HS-5 (cell line): Measurements from ENCODE around the gene ADI1.
"Not testable (repeated sequence)": the region's sequence is repeated elsewhere in the genome, so short reads cannot be mapped to it uniquely, and the experiment has no call there.

Source experiments
- DNase-seq: peaks from one replicate; pipeline ENCODE4 v3.0.0-alpha.2; 2012; ENCODE audit warnings: low read depth

Gene ADI1

DNA sequence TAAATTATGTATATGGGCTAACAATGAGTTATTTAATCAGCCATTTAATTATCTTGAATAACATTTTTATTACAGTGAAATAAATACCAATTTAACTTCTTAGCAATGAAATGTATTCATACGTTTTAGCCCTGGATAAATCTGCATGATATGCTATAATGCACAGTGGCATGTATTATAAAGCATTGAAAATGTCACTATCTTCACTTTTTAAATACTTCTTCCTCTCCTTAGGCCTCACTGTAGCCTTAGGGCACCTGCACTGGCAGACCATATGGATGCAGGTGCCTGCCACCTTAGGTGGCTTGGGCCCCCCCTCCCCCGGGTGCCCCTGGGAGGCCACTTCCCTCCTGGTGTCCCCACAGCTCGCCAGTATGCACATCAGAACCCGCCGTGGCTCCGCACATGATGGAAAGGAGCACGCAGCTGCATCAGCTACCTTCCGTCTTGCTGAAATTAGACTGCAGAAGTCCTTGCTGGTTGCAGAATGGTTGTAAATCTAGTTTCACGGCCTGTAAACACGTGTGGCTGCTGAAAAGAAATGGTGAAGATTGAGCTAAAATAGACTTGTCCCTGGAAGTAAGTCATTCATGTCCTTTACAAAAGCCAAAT, 56.7 kb downstream of the ADI1 start:
- DNase-seq, result no peak

DNA sequence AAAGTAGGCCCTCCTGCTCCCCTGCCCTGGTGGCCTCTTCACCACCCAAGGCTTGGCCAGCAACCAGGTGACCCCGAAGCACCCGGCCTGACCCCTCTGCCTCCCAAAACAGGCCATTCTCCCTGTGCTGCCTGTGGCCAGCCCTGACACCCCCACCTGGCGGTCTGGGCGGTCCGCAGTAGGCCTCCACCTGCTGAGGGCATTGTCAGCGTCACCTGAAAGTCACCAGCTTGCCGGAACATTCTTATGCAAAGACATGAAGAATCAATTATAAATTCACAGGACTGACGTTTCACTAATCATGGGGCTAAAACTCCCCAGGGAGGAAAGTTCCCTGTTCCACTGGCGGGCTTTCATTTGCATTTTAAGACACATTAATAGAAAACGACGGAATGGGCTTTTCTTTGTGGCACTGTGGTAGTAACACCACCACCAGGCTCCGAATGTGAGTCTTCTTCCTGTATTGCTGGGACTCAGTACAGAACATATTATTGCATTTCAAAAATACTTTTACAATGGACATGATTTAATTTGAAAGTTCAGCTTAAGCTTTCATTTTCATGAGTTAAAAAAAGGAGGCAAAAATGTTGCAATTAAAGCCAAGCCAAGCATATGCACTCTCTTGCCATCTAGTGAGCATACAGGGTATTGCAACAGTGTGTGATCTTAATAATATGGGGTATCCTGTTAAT, 57.4 kb downstream of the ADI1 start:
- no peak for DNase-seq

DNA sequence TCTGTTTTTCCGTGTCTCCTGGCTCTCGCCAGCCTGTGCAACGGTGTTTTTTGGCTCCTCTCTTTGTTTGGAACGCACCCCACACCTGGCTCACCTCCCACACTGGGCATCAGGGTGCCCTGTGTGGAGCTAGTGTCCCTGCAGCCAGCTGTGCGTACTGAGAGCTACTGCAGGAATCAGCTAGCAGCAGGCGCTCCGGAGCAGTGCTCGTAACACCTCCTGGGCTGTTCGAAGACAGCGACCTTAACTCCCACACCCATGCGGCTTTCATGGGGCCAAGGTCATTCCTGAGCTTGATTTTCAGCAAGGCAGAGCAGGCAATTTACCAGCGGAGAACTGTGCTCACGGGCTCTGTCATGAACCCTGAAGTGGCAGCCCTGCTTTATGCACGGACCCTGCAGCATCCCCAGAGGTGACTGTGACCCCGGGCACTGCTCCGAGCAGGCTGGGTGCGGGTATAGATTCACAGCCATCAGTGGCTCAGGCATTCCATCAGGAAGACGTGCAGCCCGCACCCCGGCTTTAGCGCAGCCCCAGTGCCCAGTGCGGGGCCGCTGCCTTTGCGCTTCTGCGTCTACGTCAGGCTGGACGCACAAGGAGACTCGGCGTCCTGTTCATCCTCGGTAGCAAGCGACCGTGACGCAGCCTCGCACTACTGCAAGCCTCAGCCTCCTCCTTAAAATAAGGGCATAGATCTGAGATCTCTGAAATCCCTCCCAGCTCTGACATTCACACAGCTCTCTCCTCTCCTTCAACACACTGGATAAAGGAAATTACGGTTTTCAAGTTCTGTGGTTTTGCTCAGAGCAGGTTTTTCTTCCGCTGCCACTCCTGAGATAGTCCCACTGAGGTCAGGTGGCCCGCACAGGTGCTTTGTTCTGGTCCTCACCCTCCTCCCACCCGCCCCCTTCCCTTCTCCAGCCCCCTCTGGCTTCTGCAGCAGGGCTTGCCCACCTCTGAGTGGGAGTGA, 58.2 kb downstream of the ADI1 start:
- DNase-seq, result no peak

DNA sequence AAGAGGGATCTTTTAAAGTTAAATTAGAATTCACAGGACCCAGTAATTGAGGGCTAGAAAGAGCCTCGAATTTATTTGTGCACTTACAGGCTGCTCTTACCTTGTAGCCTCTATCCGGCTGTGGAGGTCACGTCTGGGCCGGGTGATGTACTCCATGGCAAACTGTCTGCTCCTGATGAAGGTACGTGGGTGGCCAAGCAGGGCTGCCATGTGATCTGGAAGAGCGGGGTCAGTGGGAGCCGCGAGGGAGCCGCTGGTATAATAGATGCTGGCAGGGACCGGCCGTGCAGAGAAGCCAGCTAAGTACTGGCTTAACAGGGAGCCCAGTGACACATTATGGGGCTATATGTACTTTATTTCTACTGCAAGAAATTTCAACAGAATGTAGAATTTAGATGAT, 59.2 kb downstream of the ADI1 start:
- DNase-seq, result no peak

DNA sequence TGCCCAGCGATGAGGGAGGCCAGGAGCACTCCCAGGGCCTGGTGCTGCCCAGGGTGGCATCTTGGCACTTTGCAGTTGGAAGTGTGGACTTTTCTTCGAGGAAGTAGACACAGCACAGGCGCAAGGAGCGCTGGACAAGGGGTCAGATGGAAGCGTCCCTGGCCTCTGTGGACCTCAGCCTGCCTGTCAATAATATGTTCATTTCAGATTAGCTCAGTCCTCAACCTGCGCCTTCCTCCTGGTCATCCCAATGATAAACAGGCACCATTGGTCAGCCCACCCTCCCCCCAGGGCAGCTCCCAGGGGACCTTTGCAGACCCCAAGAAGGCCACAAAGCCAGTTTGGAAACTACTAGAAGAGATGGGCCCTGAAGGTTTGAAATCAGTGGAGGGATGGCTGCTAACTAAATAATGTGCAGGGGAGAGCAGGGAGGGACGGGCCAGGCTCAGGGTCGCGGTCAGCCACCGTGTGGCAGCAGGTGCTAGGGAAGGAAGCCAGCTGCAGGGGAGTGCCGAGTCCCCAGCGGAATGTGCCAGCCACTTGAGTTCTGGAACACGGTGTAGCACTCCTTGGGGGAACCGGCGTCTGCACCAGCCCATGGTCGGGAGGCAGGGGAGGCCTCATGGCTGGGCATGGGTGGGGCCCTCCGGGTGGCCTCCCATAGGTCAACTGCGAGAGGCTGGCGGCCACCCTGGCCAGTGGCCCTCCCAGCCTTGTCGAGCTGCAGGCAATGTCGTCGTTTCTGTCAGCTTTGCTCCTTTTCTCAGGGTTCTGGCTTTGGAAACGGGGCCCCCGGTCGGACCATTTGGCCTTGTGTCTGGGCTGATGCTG, 59.9 kb downstream of the ADI1 start:
- DNase-seq, result no peak

DNA sequence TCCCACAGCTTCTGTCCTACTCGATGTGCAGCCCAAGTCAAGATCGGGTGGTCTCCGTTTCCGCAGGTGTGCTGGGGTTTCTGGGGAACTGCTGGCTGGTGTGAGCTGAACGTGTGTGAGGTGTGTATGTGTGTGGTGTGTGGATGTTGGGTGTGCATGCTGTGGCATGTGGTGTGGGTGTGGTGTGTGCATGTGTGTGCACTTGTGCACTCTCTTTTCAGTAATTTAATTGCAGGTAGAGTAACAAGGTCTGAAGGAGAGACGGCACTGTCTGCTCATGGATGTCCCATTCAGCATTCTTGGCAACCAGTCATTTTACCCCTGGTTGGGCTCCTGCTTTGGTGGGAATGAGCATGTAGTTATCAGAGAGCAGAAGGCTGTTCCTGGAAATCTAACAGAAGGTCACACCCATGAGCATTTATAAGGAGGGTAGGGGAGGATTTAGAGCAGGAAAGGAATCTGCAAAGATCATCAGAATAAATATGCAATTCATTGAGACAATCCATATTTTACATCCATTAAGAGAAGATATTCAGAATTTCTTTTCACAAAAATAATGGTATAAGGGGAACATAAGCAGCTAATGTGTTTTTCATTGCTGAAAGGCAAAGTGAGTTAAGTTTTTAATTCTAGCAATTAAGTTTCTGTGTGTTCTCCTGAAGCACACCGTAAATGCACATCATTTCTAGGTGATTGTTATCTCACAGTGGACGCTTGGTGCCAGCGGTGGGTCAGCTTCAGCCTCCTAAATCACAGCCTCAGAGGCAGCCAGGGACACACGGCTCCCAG, 60.7 kb downstream of the ADI1 start:
- DNase-seq, result no peak

DNA sequence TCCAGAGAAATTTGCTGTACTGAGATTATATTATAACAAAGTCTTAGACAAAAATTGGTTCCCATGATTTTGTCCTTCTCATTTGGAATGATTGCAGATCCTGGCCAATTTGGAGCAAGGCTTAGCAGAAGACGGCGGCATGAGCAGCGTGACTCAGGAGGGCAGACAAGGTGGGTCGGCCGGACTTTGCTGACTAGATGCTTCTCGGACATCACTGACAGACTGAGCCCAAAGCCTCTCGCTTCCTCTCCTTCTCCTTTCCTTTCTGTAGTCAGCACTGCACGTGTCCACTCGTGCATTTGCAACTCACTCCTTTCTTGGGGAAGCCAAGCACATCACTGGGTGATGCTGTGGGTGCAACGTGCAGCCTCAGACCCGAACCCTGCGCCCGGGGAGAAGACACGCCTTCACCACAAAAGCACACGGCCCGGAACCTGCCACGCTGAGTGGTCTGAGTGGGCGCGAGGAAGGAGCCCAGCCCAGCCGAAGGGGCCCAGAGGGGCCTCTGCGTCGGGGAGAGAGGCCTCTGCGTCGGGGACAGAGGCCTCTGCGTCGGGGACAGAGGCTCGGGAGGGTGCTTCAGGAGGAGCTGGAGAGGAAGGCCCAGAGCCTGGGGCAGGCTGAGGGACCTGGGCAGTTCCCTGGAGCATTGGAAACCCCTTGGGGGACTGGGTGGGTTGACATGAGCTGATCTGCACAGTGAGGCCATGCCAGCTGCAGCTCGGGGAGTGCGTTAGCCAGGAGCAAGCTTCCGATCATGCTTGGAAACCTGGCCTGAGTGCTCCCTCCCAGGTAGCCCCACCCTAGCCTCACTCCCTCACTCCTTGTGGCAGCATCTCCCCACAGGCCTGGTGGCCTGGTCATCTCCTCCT, 61.6 kb downstream of the ADI1 start:
- no peak for DNase-seq

DNA sequence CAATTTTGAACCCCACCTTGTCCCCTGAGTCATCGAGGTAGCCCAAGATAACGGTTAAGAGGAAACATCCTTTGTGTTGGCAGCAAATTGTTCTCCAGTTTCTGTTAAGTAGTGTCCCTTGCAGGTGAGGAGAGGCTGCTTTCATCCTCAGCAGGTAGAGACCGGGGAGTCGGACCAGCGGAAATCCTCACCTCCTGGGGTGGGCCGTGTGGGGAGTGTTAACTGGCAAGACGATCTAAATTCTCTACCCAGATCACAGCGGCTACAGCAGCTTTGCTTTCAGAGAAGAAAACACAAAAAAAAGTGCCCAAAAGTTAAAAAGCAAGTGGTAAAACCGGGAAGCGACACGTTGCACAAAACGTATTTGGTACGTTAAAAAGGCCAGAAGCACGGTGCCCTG, 63.2 kb downstream of the ADI1 start:
- DNase-seq, result no peak

DNA sequence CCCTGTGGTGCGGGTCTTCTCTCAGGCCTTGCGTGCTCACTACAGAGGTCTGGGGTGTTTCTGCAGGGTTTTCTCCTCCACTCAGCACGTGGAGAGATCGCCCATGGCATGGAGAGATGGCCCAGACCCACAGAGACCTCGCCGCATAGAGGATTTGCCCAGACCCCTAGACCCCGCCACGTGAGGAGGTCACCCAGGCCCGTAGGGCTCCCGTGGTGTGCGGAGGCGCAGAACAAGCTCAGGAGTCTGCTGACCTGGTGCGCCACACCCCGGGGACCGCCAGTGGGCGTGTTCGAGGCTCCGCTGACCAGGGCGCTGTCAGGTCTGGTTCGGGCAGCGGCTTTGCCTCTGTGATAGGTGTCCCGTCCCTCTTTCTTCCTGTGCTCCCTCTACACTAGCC, 64.5 kb downstream of the ADI1 start:
- no peak for DNase-seq

DNA sequence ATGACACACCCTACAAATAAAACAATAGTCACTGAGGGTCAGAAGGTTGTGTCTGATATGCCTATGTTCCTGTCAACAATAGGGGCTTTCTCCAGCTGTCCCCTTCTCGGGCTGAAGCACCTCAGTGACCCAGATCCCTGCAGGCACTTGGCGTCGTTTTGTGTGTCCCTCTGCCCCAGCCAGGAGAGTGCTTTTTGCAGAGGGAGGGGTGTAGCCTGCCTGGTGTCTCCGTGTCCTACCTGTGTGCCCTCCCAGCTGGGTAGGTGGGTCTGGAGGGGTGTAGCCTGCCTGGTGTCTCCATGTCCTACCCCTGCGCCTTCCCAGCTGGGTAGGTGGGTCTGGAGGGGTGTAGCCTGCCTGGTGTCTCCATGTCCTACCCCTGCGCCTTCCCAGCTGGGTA, 65.3 kb downstream of the ADI1 start:
- DNase-seq, result not testable (repeated sequence)

DNA sequence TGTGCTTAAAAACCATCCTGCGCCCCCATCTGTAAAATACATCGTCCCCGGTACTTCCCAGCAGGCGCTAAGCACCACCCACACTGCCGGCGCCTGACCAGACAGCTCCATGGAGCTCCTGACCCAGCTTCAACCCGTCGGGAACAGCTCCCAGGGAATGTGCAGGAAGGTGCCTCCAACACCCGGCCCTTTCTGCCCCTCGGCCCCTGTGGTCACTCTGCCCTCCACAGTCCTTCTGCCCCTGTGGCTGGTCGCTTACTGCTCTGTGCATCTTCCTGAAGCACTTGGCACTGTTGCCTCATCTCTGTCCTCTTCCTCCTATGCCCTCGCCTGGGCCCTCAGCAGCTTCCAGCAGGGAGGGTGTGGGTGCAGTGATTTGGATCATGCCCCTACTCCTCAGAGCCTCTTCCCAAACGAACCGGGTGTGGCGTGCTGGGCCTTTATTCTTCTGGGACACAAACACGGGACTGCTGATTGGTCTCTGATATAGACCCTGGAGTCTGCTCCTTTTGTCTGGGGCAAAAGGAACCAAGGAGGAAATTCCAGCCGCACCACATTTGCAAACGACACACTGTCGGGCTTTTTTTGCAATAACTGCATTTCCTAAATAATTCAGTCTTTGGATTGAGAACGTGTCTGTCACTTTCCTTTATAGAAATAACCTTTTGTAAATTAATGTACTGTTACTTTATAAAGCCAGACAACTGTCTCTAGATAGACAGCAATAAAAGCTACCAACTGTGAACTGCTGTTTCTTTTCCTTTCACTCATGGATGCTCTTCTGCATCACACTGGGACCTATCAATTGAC, 65.9 kb downstream of the ADI1 start:
- no peak for DNase-seq

DNA sequence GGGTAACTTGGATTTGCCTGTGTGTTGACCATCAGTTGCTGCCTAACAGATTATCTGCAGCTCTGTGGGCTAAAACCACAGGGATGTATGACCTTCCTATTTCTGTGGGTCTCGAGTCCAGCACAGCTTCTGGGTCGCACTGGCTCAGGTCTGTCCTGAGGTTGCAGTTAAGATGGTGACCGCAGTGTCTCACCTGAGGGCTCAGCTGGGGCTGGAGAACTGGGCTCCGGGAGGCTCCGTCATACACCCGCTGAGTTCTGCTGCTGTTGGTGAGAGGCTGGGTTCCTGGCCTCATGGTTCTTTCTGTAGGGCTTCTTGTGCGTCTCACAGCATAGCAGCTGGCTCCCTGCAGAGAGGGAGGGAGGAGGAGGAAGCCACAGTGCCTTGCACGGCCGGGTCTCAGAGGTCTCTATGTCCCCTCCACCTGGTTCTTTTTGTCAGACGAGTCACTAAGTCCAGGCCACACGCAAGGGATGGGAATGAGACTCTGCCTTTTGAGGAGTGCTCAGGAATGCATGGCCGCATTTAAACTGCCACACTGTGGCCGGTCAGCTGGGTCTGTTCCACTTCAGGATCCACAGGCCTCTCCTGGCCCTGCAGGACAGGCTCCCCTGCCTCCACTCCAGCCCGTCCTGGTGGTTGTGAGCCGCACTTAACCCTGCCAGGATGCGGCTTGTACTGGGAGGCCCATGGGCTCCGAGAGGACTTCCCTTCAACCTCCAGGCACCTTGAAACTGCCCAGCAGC, 67.2 kb downstream of the ADI1 start:
- no peak for DNase-seq

DNA sequence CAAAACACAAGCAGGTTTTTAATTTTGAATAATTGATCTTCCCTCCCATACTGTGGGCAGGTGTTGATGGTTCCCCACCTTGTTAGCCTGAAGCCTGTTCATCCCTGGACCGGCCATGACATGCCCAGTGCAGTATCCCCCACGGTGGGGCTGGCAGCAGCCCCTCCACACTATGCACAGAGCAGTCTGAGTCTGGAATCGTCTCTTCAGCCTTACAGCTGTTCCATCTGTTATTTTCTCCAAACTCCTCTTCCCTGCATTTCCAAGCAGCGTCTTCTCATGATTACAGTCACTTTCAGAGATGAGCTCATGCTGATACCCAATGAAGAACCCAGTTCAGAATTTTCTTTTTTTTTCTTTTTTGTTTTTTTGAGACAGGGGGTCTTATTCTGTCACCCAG, 68.2 kb downstream of the ADI1 start:
- DNase-seq, result no peak

DNA sequence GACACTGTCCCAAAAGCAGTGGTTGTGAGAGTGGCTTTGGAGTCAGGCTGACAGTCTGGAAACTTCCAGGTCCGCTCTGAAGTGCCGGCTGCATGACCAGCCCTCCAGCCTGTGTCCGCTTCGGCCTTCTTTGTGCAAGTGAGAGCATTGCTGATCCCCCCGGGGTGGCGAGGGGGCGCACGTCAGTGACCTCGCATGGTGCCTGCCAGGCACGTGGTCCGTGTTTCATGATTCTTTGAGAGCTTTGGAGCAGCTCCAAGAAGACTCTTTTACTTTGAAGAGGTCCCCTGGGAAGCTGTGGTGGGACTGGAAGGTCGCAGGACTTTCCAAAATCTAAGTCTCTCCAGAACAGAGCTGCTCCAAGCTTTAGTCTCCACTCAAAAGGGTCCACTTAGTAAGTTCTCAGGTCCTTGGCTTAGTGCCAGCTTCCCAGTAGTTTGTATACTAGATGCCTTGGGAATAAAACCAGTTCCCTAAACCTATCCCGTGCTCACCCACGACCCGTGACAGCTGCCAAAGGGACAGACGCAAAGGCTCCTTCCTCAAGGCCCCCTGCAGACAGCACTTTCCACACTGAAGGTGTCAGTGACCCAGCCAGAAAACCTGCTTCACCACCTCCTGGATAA, 68.8 kb downstream of the ADI1 start:
- DNase-seq, result no peak

DNA sequence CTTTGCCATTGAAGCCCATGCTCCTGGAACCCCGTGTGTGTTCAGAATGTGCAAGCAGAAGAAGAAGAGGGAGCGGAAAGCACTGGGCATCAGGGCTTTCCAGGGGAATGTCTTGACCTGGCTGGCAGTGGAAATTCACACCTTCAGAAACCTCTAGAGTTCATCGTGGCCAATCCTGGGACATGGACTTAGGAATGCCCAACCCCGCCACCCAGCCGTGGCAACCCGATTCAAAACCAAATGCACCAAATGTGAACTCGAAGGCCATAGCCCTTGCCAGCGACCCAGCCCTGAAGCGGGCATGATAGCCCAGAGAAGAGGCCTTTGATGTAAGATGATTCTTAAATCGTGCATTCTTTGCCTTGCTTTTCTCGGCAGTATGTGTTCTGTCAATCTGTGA, 69.4 kb downstream of the ADI1 start:
- no peak for DNase-seq

DNA sequence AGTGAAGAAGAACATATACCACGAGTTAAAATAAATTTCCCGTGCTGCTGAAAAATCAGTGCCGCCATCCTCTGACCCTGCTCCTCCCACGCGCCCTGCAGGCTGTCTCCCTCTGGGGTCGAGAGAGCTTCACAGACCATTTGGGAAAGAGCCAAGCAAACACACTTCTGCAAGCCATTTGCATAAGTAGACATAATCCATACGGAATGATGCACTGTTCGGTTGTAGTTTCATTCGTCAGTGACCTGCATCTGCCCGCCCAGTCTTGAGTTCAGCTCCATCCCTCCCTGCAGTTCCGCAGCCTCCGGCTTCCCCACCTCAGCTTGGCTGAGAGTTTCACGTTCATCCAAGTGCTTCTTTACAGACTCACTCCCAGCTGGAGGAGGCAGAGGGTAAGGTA, 70.2 kb downstream of the ADI1 start:
- DNase-seq, result no peak

DNA sequence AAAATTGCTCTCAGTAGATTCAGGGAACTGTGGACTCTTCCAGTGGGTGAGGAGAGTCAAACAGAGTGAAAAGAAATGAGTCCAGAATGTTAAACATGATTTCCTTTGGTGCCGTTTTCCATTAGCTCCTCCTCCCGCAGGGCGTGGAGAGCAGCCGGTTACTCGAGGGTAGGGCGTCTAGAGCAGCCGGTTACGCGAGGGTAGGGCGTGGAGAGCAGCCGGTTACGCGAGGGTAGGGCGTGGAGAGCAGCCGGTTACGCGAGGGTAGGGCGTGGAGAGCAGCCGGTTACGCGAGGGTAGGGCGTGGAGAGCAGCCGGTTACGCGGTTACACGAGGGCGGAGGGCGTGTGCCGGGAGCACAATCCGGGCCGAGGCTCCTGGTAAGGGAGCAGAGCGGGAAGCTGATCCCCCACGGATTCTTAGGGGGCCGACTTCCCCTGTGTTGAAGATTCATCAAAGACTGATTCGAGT, 70.9 kb downstream of the ADI1 start:
- not testable (repeated sequence) for DNase-seq

DNA sequence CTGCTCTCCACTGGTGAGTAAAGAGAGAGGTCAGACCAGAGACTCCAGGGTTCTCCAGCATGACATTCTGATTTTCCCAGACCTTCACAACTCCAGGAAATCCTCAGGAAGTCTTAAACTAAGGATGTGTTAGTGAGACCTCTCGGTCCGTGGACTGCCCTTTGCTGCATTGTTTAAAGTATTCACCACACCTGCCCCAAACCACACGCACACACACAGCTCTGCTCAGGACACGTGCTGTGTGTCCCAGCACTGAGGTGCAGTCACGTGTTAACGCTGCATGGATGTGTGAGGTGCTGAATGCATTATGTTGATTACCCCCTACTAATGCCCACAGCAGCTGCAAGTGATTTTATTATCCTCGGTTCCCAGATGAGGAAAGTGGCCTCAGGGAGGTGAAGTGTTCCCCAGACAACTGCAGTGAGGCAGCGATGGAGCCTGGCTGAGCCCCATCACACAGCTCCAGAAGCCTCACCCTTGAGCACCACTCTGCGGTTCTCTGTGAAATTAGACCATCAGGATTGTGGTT, 71.5 kb downstream of the ADI1 start:
- DNase-seq, result no peak
